Endothelial cell of umbilical vein (primary cell): ENCODE data around the gene C5orf58. TPM values are rescaled to one million over a fixed set of nuclear protein-coding genes. Genes with fewer than 3 reads are reported as not detected.

ENCODE experiments used
- BruUV-seq: library from RNA; stranded (reverse); fragments of 400-500 nt; replicated peaks from 2 replicates; lab custom pipeline; 2021; lab: Mats Ljungman, UMichigan
- CTCF ChIA-PET: fragments of 300-600, 350-600 bp; sonication (Branson Sonifier 250); formaldehyde crosslinking; loops from one replicate; lab custom pipeline; 2021; ENCODE audit warnings: antibody characterized with exemption, inconsistent platforms; lab: Charles Lee
- POLR2A ChIA-PET: fragments of 300-600, 350-600 bp; sonication (Branson Sonifier 250); formaldehyde crosslinking; loops from one replicate; lab custom pipeline; 2021; ENCODE audit warnings: antibody characterized with exemption, inconsistent platforms; lab: Charles Lee
- DNase-seq: peaks from one replicate; pipeline ENCODE4 v3.0.0-alpha.2; 2011; ENCODE audit warnings: low read depth, low spot score
- FAIRE-seq: peaks from 2 replicates; lab custom pipeline; 2011; peaks lifted over from hg19 to GRCh38; lab: Jason Lieb, UNC
- H2AFZ ChIP-seq: 2 replicates; pipeline ENCODE4 v1.6.0; 2012; ENCODE audit warnings: low read depth, low read length, control low read depth, inconsistent platforms
- H3K27ac ChIP-seq: 2 replicates; pipeline ENCODE4 v1.5.1; 2011; ENCODE audit warnings: low read depth, mild to moderate bottlenecking, control low read depth, low read length, moderate library complexity; ENCODE audit not compliant: insufficient read depth
- H3K27me3 ChIP-seq, 2 experiments: 2 replicates each; pipeline versions ENCODE4 v1.6.0 to v1.6.1; 2011; ENCODE audit warnings: low read length in 2 of 2, mixed read lengths in 1 of 2; ENCODE audit not compliant: control insufficient read depth in 2 of 2, insufficient read depth in 2 of 2
- H3K36me3 ChIP-seq, 2 experiments: 2 replicates in 1 of 2; 3 replicates in 1 of 2; pipeline ENCODE4 v1.5.1; 2011; ENCODE audit warnings: low read length in 2 of 2, mild to moderate bottlenecking in 1 of 2, moderate library complexity in 1 of 2; ENCODE audit not compliant: control insufficient read depth in 2 of 2, insufficient read depth in 2 of 2; ENCODE audit errors: extremely low read depth in 1 of 2
- H3K4me1 ChIP-seq: 3 replicates; pipeline ENCODE4 v1.5.1; 2011; ENCODE audit warnings: mild to moderate bottlenecking, low read length; ENCODE audit not compliant: control insufficient read depth, insufficient read depth; ENCODE audit errors: extremely low read depth
- H3K4me2 ChIP-seq: 2 replicates; pipeline ENCODE4 v1.6.1; 2011; ENCODE audit warnings: low read length, control low read depth, mixed read lengths; ENCODE audit not compliant: insufficient read depth
- H3K4me3 ChIP-seq, 3 experiments: fragments of 200-600 bp in 1 of 3; sonication (generic), shearing (Covaris generic) in 1 of 3; replicated peaks in 1 of 3; 2 replicates each; pipeline ENCODE4 v1.5.1; 2011 to 2016; ENCODE audit warnings: control low read depth in 3 of 3, low read length in 3 of 3, mild to moderate bottlenecking in 2 of 3, inconsistent platforms in 1 of 3, low read depth in 1 of 3, moderate library complexity in 1 of 3; ENCODE audit not compliant: insufficient read depth in 1 of 3
- H3K79me2 ChIP-seq: 2 replicates; pipeline ENCODE4 v1.6.0; 2012; ENCODE audit warnings: low read length, inconsistent platforms; ENCODE audit not compliant: control insufficient read depth, insufficient read depth
- H3K9ac ChIP-seq: replicated peaks from 2 replicates; pipeline ENCODE3; 2011; ENCODE audit warnings: low read length, control low read depth; ENCODE audit not compliant: insufficient read depth; ENCODE audit errors: extremely low read depth
- H3K9me1 ChIP-seq: replicated peaks from 3 replicates; pipeline ENCODE4 v1.6.0; 2011; ENCODE audit warnings: mild to moderate bottlenecking, low read length; ENCODE audit not compliant: control insufficient read depth, insufficient read depth; ENCODE audit errors: extremely low read depth
- H3K9me3 ChIP-seq: replicated peaks from 2 replicates; pipeline ENCODE4 v1.5.1; 2012; ENCODE audit warnings: low read length, inconsistent platforms; ENCODE audit not compliant: control insufficient read depth, insufficient read depth
- H4K20me1 ChIP-seq: replicated peaks from 2 replicates; pipeline ENCODE3; 2011; ENCODE audit warnings: mild to moderate bottlenecking, low read length; ENCODE audit not compliant: control insufficient read depth, insufficient read depth; ENCODE audit errors: extremely low read depth
- CTCF ChIP-seq, 2 donors: IDR thresholded peaks; 1 replicate in 1 of 2; 2 replicates in 1 of 2; pipeline ENCODE4 v1.5.1; 2011; ENCODE audit warnings: low read length in 2 of 2, mild to moderate bottlenecking in 2 of 2, moderate library complexity in 2 of 2, control low read depth in 1 of 2, inconsistent platforms in 1 of 2, low read depth in 1 of 2; ENCODE audit not compliant: insufficient read depth in 1 of 2; ENCODE audit errors: extremely low read depth in 1 of 2
- FOS ChIP-seq: IDR thresholded peaks from 2 replicates; pipeline ENCODE4 v1.6.1; 2011; ENCODE audit warnings: mild to moderate bottlenecking, low read length, moderate library complexity, borderline replicate concordance; ENCODE audit not compliant: insufficient read depth
- MYC ChIP-seq: IDR thresholded peaks from one replicate; pipeline ENCODE4 v1.6.1; 2011; ENCODE audit warnings: mild to moderate bottlenecking, low read depth, low read length
- POLR2AphosphoS5 ChIP-seq: IDR thresholded peaks from 2 replicates; pipeline ENCODE4 v1.6.1; 2012; ENCODE audit warnings: low read depth, mild to moderate bottlenecking, control low read depth, low read length, moderate library complexity; ENCODE audit not compliant: insufficient read depth
- dilution Hi-C: fragments of 300-500 bp; cut with MboI; formaldehyde crosslinking; loops from one replicate; pipeline ENCODE4 v1.15.0; 2019; ENCODE audit warnings: low sequenced_read_pairs; ENCODE audit not compliant: extremely low pct_ligation_motif_present
- intact Hi-C: fragments of 100-400 bp; cut with micrococcal nuclease; formaldehyde crosslinking; loops from one replicate; pipeline ENCODE4 v1.10.0; 2022
- polyA plus RNA-seq, 4 experiments: library from polyadenylated mRNA; depleted of rRNA in 3 of 4; stranded (reverse) in 3 of 4; unstranded in 1 of 4; fragments of >200 nt; gene quantifications; 2 replicates each; pipeline versions ENCODE4 v1.2.1 to v1.2.3, GENCODE V29; 2011 to 2012; ENCODE audit warnings: missing spikeins in 1 of 4
- total RNA-seq: library from RNA; stranded (reverse); gene quantifications from 2 replicates; pipeline ENCODE4 v1.2.3, GENCODE V29; 2021

Gene C5orf58
- total and polyA plus RNA-seq, 2 donors (not counting 3 experiments of a cell fraction or from before 2014, with no cell fraction given) = not detected

GRCh38 chr5:170292179-170293104, 59.7 kb downstream of the C5orf58 start:
- dilution Hi-C loops = no loop called here

DNA sequence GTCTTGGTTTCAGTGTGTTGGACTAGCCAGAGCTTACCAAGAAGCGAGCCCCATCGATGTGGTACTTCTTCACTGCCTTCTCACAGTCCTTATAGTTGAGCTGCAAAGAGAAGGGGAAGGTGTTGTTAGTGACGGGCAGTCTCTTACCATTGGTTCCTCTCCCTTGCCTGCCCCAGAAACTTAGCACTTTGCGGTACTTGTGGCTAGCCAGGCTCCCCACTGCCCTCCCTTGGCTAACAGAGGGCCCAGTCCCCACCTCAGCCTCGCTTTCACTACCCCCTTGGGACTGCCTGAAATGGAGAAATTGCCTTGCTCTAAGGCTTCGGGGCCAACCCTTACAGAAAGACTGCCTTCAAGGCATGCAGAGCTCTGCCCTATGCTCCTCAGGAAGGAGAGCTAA, 60.5 kb downstream of the C5orf58 start:
- Histone ChIP-seq H4K20me1 (no peaks in the 10 kb centered on the region), H3K27ac (no peak overlapping the region), H3K4me3 (no peak overlapping the region), H2AFZ (no peak overlapping the region), H3K9me1 (no peaks in the 10 kb centered on the region), H3K79me2 (no peaks in the 10 kb centered on the region), H3K4me2 (no peak overlapping the region), H3K27me3 (peaks cover 3 to 5% of the 10 kb centered on the region in 2 experiments), H3K4me1 (no peaks in the 10 kb centered on the region), H3K9ac (no peak overlapping the region), H3K36me3 (no peaks in the 10 kb centered on the region), H3K9me3 (no peaks in the 10 kb centered on the region)
- DNase-seq (no peak), FAIRE-seq (no peak)
- dilution Hi-C loops (no loop called here), intact Hi-C loops (no loop called here)
- TF ChIP-seq CTCF (IDR thresholded peaks at IDR 0.05; ENCODE audit: extremely low read depth in 1 of 2, insufficient read depth in 1 of 2, low read depth in 1 of 2, low read length in 2 of 2) (no peak), POLR2AphosphoS5 (no peak), FOS (no peak), MYC (no peak)
- CTCF ChIA-PET = interaction anchor here (1.2 to 1.9 kb wide), 3 partner anchors 17 to 111 kb away, joined by 3 to 5 read pairs (median 5); no protein-coding TSS in a partner anchor
- POLR2A ChIA-PET = no interaction called here
- BruUV-seq = no TSS peak

More at GRCh38 chr5:170292179-170293104, 59.7 kb downstream of the C5orf58 start:
- Histone ChIP-seq H3K4me3 (no peak overlapping the region), H3K27me3 (peaks cover 3 to 5% of the 10 kb centered on the region in 2 experiments), H3K79me2 (no peaks in the 10 kb centered on the region), H3K4me1 (no peaks in the 10 kb centered on the region), H3K36me3 (no peaks in the 10 kb centered on the region), H3K9me1 (no peaks in the 10 kb centered on the region), H3K27ac (no peak overlapping the region), H4K20me1 (no peaks in the 10 kb centered on the region), H3K4me2 (no peak overlapping the region), H3K9ac (no peak overlapping the region), H3K9me3 (no peaks in the 10 kb centered on the region), H2AFZ (no peak overlapping the region)
- intact Hi-C loops = no loop called here
- ChIA-PET CTCF (interaction anchor here (1.9 kb wide), 1 partner anchor 40 kb away, joined by 5 read pairs; no protein-coding TSS in a partner anchor), POLR2A (no interaction called here)
- BruUV-seq = no TSS peak
- TF ChIP-seq FOS (no peak), MYC (no peak), POLR2AphosphoS5 (no peak)
- DNase-seq (no peak), FAIRE-seq (no peak)
